IPS-18c (cell line): Measurements from ENCODE around the gene PRIMPOL.
A peak's percentile ranks its signal among the peaks of the same experiment; 100 is the strongest.
"Not testable (repeated sequence)": the region's sequence is repeated elsewhere in the genome, so short reads cannot be mapped to it uniquely, and the experiment has no call there.

Experiments
- H3K4me3 ChIP-seq: 2 replicates; pipeline ENCODE4 v1.7.0; 2013; ENCODE audit warnings: low read depth, mild to moderate bottlenecking, low read length, moderate library complexity; ENCODE audit not compliant: insufficient read depth
- H3K9me3 ChIP-seq: one replicate; pipeline ENCODE4 v1.6.1; 2013; ENCODE audit warnings: mild to moderate bottlenecking, low read length, moderate library complexity; ENCODE audit not compliant: control insufficient read depth, insufficient read depth

PRIMPOL gene

DNA sequence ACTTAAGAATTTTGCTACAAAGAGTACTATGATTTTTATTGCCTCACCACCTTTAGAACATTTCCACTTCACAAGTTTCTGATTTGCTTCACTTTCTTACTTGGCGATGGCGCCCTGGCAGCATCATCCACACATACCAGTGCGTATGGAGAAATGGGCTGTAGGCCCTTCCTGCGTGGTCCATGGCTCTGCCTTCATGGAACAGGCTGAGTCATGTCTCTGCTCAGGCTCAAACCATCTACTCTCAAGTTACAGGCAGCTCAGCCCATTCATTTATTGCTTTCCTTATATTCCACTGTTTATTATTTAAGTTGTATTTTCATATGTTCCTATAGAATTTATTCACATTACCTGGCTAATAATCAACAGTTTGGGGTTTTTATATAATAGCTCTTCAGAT is 21.4 kb upstream of the PRIMPOL start:
- no peaks in the 10 kb centered on the region for H3K9me3 ChIP-seq
- no peak overlapping the region for H3K4me3 ChIP-seq

DNA sequence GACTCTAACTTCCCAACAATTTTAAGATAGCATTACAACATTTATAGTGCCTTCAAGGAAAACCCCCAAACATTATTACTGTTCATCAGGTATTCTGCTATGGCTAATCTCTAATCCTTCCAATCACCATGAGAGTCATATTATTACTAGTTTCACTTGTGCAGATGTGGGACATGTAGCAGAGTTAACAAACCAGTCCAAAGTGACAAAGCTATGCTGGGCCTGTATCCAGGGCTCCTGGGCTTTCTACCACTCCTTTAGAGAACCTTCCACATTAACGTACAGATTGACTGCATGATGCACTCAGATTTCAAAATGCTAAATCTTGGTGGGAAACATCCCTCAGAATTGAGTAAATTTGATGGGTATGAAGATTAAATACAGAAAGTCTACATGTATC is 16.7 kb upstream of the PRIMPOL start:
- Histone ChIP-seq H3K9me3 (no peaks in the 10 kb centered on the region), H3K4me3 (no peak overlapping the region)

DNA sequence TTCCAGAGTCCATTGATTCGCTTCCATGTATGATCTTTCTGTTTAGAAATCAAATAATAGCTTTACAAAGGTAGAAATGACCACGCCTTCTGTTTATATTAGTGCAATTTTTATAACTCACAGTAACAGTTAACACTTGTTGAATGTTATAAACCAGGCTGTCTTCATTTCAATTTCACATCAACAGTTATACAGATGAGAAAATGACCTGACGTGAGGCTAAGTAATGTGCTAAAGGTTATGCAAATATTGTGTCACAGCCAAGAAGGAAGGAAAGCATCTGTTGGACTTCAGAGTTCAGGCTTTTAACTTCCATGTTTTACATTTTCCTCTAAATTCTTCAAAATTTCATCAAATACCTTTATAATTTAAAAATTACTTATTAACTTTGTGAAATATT is 14.2 kb upstream of the PRIMPOL start:
- Histone ChIP-seq H3K9me3 (no peaks in the 10 kb centered on the region), H3K4me3 (no peak overlapping the region)

DNA sequence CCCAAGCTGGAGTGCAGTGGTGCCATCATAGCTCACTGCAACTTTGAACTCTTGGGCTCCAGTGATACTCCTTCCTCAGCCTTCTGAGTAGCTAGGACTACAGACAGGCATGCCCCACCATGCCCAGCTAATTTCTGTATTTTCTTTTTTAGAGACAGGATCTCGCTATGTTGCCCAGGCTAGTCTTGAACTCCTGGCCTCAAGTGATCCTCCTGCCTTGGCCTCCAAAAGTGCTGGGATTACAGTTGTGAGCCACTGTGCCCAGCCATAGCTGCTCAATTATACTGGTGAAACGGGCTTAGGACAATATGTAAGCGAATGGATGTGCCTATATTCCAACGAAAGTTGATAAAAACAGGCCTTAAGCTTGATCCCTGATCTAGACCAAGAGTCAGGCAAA is 13.4 kb upstream of the PRIMPOL start:
- Histone ChIP-seq H3K9me3 (no peaks in the 10 kb centered on the region), H3K4me3 (no peak overlapping the region)

DNA sequence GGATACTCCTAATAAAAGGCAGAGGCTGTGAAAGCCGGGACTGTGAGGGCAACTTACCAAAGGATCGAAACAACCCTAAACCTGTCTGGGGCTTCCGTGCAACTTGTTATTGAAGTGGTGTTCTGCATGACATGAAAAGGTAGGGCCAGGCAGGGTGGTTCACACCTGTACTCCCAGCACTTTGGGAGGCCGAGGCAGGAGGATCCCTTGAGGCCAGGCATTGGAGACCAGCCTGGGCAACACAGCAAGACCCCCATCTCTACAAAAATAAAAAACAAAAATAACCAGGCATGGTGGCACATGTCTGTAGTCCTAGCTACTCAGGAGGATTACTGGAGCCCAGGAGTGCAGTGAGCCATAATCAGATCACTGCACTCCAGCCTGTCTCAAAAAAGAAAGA is 12.6 kb upstream of the PRIMPOL start:
- Histone ChIP-seq H3K4me3 (no peak overlapping the region), H3K9me3 (no peaks in the 10 kb centered on the region)

DNA sequence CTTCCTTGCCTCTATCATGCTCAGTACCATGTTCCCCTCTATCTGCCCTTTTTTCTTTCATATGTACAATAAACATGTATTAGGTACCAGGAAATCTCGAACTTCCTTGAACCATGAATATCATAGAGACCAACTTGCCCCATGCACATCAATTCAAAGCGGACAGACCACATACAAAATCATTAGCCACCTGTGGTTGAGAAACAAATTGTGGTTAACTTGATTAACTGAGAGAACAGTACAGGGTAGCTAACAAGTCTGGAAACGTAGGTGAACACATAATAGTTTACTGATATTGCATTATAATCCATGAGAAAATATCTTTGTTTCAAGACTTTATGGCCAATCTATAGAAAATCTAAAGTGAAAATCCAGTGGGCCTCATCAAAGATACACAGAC is 8.5 kb upstream of the PRIMPOL start:
- Histone ChIP-seq H3K9me3 (no peaks in the 10 kb centered on the region), H3K4me3 (no peak overlapping the region)

DNA sequence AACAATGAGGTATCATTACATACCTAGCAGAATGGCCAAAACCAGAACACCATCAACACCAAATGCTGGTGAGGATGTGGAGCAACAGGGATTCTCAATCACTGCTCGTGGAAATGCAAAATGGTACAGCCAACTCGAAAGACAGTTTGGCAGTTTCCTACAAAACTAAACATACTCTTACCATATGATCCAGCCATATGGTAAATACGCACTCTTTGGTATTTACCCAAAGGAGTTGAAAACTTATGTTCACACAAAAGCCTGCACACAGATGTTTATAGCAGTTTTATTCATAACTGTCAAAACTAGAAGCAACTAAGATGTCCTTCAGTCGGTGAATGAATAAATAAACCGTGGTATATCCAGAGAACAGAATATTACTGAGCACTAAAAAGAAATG is 8.1 kb upstream of the PRIMPOL start:
- H3K9me3 ChIP-seq, result no peaks in the 10 kb centered on the region
- H3K4me3 ChIP-seq, result no peak overlapping the region

DNA sequence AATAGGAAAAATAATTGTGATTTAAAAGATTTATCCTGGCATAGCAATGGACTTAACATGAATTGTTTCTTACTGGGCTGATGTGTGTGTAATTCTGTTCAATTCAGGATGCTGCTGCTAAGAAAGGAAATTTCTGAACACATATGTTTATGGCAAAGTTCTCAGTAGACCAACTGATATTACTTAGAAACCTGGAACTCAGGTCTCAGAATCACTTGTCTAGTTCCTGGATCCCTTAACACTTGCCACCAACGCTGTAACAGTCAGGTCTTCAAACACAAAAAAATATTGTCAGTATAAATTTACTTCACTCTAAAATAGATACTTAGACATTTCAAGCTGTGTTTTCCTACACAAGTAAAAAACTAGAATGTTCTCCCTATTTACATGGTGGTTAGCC is 5.8 kb upstream of the PRIMPOL start:
- H3K9me3 ChIP-seq, result no peaks in the 10 kb centered on the region
- no peak overlapping the region for H3K4me3 ChIP-seq

DNA sequence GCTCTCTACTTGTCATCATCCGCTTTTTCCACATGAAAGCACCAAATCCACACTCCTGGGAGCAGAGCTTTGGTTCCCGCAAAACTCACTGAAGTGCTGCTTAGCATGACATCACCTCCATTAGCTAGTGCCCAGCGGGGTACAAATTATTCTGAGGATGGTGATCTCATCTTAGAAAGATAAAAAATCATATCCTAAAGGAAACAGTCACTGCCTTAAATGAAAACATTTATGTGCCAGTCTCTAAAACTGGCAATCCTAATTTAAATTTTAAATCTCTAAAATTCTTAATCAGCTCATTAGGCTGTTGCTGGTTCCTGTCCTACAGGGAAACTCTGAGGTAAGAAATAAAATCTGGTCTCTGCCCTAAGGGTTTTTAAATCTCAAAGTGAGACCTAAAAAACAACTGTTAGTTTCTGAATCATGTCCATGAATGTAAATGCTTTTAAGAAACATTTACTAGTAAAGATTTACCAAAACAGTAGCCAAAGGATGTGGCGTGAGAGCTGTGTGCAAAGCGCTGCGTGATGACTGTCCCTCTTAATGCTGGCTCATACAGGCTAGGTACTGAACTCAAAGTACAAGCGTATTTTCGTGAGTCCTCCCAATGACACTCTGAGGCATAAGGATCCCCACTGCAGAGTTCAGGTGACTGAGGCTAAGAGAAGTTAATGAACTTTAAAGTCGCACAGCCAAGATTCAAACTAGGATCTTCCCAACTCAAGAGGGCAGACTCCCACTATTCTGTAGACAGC is 4.8 kb upstream of the PRIMPOL start:
- Histone ChIP-seq H3K9me3 (no peaks in the 10 kb centered on the region), H3K4me3 (no peak overlapping the region)

DNA sequence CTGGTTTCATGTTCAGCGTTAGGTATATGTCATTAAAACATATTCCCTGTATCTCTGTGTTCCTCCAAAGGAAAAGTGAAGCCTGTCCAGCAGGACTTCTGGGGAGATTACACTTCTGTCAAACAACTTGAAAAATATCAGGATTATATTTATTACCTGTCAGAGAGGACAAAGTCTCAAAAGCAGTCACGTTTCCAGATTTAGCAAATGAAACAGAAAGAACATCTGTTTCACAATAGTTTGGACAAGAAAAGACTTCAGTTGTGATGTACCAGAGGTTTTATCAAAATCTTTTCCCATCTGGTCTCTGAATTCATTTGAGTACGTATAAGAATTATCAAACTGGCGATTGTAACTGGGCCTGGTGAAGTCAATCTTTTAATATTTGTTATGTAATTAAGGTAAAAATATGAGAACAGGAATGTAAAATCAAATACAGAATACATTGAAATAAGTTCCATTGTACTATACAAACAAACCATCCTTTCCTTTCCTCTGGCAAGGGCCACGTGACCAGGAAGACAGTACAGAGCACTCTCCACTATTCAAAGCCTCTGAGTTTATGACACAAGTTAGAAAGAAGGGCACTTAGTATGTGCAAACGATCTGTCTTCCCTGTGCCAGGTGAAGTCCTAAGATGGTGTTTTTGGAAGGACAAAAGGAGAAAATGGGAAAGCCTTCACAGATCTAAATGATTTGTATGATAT is 3.5 kb upstream of the PRIMPOL start:
- Histone ChIP-seq H3K9me3 (no peaks in the 10 kb centered on the region), H3K4me3 (no peak overlapping the region)

DNA sequence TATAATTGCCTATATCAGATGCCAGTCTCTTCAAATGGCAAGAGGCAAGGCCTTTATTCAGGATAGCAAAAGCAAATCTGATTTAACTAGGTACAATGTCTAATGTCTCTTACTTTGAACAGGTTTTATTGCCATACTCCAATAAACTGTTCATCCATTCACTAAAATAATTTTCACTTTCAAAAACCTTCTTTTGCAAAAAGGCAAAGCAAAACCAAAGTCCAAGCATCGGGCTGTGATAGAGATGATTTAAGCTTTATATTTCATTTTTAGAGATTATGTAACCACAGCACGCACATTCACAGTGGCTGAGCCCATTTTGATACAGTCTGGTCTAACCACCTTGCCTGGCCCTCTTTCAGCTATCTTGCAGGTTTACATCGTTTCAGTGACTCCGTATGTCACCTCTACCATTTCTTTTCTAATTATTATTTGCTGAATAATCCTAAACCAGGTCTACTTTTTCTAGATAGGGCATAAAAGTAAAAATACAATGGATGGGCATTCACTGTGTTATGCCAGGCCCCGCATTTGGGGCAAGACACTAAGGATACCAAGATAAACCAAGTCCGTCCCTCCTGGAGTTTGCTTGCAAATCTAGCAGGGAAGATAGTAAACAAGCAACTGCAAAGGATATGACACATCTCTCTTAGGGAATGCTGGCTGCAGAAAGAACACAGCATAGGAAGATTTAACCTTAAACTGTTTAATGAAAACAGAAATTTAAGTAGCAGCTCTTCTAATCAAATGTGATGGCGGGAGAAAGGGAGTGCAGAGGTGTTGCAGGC is 2.1 kb upstream of the PRIMPOL start:
- H3K9me3 ChIP-seq, result no peaks in the 10 kb centered on the region

DNA sequence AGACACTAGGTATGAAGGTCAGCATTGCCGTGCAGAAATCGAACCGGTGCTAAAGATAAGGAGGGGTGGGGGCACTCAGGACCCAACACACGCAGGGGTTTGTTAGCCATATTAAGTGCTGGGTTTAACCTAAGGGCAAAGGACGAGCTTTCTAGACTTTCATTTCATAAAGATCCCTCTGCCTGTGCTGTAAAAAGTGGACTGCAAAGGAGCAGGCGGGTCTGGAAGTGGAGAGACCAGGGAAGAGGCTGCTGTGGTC is 1.6 kb upstream of the PRIMPOL start:
- H3K4me3 ChIP-seq, result peak overlapping the region; percentile 81
- no peaks in the 10 kb centered on the region for H3K9me3 ChIP-seq

More for the DNA sequence above, 2.1 kb upstream of the PRIMPOL start:
- H3K4me3 ChIP-seq, result peak overlapping the region; percentile 81

DNA sequence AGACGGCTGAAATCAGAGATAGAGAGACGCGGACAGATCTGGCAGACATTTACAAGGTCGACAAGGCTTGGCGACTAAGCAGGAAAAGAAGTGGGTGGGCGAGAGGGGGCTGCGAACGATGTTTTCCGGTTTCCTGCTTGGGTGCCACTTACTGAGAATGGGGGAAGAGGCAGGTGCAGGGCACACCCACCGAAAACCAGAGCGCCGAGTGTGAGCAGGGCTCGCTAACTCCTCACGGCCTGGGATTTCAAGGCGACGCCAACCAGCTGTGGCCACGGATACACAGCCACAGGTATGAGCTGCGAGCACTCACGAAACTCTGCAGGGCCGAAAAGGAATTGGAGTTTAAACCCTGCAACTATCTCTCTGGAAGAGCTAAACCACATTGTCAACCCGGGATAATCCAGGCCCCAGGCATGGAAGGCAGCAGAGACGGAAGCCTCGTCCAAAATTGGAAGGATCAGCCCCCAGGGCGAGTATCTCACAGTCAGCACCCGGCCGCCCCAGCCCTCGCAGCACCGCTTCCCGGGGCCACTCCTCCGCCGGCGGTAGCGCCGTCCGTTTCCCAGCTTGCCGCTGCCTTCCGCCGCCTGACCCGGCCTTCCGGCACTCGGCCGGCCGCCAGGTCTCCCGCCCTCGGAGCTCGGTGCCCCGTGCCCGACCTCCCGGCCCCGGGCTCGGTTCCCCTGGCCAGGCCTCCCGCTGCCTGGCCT is 1.1 kb upstream of the PRIMPOL start:
- peak overlapping the region; percentile 81 for H3K4me3 ChIP-seq
- H3K9me3 ChIP-seq, result no peaks in the 10 kb centered on the region

DNA sequence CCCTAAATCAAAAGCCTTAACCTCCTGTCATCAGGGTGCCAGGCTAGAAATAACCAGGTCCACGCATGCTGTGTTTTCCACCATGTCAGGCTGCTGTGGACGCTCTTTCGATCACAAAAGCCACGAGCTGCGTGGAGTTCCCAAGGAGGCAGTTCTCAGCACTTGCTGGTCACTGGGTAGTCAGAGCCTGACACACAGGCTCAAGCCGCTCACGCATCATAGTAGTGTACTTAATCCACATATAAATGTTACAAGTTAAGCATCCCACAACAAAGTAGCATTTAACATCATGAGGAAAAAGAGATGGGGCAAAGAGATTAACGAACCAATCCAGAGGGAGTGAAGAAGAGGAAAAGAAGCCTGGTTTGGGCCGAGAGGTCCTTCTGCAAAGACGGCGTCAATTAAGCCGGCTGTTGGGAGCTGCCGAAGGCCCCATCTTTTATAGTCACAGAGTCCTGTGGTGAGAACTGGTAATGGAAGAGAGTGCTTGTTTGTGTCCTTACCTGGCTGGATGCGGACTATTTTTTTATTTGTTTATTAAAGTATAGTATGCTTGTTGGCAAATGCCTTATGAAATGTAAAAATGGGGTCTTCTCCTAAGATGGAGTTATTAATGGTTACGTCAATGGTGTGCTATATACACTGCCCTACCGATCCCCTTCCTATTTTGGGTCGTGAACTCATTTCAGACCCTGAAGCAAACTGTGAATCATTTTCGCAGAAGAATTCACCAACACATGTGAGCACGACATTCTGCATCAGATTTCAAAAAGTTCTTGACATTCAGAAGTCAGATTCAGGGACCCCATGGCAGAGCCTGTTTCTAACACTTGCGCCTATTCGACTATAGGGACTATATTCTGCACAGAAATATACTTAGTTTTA is 675 bp downstream of the PRIMPOL start:
- H3K9me3 ChIP-seq, result no peaks in the 10 kb centered on the region
- peak overlapping the region; percentile 85 for H3K4me3 ChIP-seq

DNA sequence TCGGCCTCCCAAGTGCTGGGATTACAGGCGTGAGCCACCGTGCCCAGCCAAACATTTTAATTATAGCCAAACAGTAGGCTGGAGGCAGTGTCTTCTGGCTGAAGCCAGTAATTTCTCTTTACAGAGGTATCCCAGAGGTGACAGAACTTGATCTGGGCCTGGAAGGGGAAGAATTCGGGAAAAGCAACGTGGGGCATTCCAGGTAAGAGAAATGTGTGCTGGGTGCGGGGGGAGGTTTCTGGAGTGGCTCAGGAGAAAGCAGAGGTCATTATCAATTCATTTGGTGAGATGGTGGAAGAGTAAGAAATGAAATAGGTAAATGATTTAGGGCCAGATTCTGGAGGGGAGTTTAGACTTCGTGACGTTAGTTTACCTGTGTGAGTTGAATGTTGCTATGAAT is 2.4 kb downstream of the PRIMPOL start:
- Histone ChIP-seq H3K9me3 (no peaks in the 10 kb centered on the region), H3K4me3 (no peak overlapping the region)

DNA sequence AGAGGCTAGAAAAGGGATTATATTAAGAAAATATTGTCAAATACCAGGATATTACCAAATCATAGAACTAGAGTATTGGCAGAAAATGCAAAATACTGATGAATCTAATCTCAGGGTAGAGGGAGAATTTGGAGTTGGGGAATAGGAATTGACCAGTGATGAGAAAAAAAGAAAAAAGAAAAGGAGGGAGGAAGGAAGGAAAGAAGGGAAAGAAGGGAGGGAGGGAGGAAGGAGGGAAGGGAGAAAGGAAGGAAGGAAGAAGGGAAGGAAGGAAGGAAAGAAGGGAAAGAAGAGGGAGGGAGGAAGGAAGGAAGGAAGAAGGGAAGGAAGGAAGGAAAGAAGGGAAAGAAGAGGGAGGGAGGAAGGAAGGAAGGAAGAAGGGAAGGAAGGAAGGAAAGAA is 3.1 kb downstream of the PRIMPOL start:
- not testable (repeated sequence) for H3K9me3 ChIP-seq, H3K4me3 ChIP-seq

DNA sequence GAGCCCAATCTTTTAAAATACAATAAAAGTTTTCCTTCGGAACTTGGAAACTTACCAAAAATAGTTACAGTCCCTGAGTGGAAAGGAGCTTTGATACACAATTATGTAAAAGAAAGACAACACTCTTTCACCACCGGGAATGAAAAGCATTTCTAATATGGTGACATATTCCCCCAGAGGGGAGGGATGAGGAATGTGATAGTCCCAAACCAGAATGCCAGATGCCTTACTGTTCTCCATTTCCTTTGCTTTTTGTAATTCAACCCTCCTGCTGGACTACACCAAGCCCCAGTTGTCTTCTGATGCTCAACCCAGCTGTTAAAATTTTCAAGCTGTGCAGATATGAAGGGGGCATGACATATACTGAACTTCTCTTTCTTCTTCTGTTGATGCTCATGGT is 4.1 kb downstream of the PRIMPOL start:
- Histone ChIP-seq H3K9me3 (no peaks in the 10 kb centered on the region), H3K4me3 (no peak overlapping the region)
